ENCODE data around the gene AGR3.

AGR3 gene

DNA sequence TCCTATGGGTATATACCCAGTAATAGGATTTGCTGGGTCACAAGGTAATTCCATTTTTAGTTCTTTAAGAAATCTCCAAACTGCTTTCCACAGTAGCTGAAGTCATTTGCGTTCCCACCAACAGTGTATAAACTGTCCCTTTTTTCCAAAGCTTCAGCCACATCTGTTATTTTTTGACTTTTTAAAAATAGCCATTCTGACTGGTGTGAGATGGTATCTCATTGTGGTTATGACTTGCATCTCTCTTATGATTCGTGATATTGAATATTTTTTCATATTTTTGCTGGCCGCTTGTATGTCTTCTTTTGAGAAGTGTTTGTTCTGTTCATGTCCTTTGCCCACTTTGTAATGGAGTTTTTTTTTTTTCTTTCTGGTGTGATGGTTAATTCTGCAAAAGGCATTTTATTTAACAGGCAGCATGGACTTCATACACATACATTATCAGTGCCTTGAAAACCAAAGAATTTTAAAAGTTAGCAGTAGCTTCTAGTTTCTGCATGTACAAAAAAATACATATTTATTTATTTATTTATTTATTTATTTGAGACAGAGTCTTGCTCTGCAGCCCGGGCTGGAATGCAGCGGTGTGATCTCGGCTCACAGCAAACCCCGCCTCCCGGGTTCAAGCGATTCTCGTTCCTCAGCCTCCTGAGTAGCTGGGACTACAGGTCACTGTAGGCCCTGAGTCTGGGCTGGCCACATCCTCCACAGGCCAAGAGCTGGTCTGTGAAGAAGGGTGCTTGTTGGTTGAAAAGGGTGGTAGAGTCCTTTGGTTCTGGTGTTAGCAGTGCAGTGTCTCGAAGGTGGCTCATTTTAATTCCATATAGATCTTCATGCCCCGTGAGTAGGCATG is 32.3 kb downstream of the AGR3 start:
- H3K36me3 ChIP-seq (ENCODE audit: insufficient read depth, low read depth, low read length): no peaks in the 10 kb centered on the region
- H3K9me3 ChIP-seq (ENCODE audit: insufficient read depth, low read depth, low read length): no peaks in the 10 kb centered on the region
- H3K4me1 ChIP-seq (ENCODE audit: insufficient read depth, low read length): no peaks in the 10 kb centered on the region; the same call in 1 of the 2 replicates
- H3K27me3 ChIP-seq (ENCODE audit: insufficient read depth, low read length): no peaks in the 10 kb centered on the region
- H3K27ac ChIP-seq (ENCODE audit: low read length): no peak overlapping the region
- H3K4me3 ChIP-seq (ENCODE audit: low read length): no peak overlapping the region
- H3K9ac ChIP-seq (ENCODE audit: low read depth, low read length): no peak overlapping the region

DNA sequence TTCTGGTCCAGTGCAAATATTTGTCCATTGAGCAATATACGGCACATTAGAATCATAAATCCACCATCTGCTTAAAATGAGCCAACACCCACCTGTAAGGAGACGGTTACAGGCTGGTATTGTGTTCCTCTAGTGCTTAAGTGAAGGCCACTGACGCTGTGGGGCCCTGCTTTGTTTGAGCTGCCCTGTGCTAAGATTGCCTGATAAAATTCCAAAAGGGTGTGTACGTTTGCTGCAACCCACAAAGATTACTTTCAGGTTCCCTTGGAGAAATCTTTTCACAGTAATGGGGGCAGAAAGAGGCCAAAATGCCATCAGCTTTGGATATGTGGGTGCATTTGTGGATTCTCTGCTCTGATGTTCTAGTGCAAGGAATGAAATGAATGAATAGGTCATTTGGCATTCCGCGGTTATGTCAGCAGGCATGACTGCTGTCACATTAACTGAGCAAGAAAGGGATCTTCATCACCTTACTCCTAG is 34.4 kb downstream of the AGR3 start:
- no peaks in the 10 kb centered on the region; the same call in 1 of the 2 replicates for H3K4me1 ChIP-seq (ENCODE audit: insufficient read depth, low read length)
- no peak overlapping the region for H3K4me3 ChIP-seq (ENCODE audit: low read length)
- no peaks in the 10 kb centered on the region for H3K36me3 ChIP-seq (ENCODE audit: insufficient read depth, low read depth, low read length)
- H3K9ac ChIP-seq (ENCODE audit: low read depth, low read length): no peak overlapping the region
- no peak overlapping the region for H3K27ac ChIP-seq (ENCODE audit: low read length)
- no peaks in the 10 kb centered on the region for H3K27me3 ChIP-seq (ENCODE audit: insufficient read depth, low read length)
- no peaks in the 10 kb centered on the region for H3K9me3 ChIP-seq (ENCODE audit: insufficient read depth, low read depth, low read length)

DNA sequence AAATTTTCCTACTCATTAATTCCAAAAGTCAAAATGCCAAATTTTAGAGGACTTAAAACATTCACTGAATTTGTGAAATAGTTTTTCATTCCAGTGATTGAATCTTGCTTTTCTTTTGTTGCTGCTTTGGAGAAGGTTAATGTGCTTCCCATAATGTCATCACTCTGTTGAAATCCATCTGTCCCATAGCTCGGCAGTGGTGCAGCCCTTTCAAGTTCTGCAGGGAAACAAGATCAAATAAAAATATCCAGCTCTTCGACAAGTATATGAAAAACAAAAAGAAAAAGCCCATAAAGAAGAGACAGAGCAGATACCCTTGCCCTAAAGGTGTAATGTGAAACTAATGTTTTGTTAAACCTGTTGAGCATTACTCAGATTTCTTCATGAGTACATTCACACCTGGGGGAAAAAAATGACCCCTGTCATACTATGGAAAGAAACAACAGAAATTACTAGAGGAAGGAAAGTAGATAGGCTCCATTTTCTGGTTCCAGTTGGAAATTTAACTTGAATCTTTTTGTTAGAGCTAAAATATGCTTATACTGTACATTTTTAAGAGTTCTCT is 35.1 kb downstream of the AGR3 start:
- H3K27ac ChIP-seq (ENCODE audit: low read length): no peak overlapping the region
- H3K27me3 ChIP-seq (ENCODE audit: insufficient read depth, low read length): no peaks in the 10 kb centered on the region
- no peak overlapping the region for H3K4me3 ChIP-seq (ENCODE audit: low read length)
- H3K4me1 ChIP-seq (ENCODE audit: insufficient read depth, low read length): no peaks in the 10 kb centered on the region; the same call in 1 of the 2 replicates
- H3K9ac ChIP-seq (ENCODE audit: low read depth, low read length): no peak overlapping the region
- no peaks in the 10 kb centered on the region for H3K36me3 ChIP-seq (ENCODE audit: insufficient read depth, low read depth, low read length)
- H3K9me3 ChIP-seq (ENCODE audit: insufficient read depth, low read depth, low read length): no peaks in the 10 kb centered on the region

DNA sequence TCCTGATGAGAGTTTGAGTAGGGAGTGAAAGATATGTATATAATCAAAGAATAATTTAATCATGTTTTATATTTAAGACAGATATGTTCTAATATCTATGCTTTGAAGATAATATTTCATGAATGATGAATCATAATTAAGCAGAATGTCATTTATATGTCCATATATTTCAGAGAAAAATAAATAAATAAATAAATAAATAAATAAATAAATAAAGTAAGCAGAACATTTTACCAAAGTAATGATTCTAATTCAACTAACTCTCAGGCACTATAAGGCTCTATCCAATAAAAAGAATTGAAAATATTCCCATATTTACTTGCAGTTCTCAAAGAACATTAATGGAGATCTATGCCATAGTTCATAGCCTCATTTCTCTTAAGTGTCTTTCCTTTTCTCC is 36.0 kb downstream of the AGR3 start:
- Histone ChIP-seq H3K4me1 (ENCODE audit: insufficient read depth, low read length) (no peaks in the 10 kb centered on the region; the same call in 1 of the 2 replicates), H3K27ac (ENCODE audit: low read length) (no peak overlapping the region), H3K4me3 (ENCODE audit: low read length) (no peak overlapping the region), H3K9ac (ENCODE audit: low read depth, low read length) (no peak overlapping the region), H3K27me3 (ENCODE audit: insufficient read depth, low read length) (no peaks in the 10 kb centered on the region), H3K9me3 (ENCODE audit: insufficient read depth, low read depth, low read length) (no peaks in the 10 kb centered on the region), H3K36me3 (ENCODE audit: insufficient read depth, low read depth, low read length) (no peaks in the 10 kb centered on the region)

DNA sequence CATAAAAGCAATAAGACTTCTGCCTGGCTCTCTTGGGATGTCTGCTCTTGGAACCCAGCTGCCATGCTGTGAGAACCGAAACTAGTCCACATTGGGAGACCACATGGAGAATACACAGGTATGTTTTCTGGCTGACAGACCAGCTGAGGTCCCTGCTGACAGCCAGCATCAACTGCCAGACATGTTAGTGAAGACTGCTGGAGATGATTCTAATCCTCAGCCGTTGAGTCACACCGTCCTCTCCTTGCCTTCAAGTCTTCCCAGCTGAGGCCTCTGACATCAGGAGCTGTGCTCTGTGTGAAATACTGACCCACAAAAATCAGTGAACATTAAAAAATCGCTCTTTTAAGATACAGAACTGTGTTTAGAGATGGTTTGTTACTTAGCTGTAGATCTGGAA is 40.1 kb downstream of the AGR3 start:
- Histone ChIP-seq H3K36me3 (ENCODE audit: insufficient read depth, low read depth, low read length) (no peaks in the 10 kb centered on the region), H3K9me3 (ENCODE audit: insufficient read depth, low read depth, low read length) (no peaks in the 10 kb centered on the region), H3K4me3 (ENCODE audit: low read length) (no peak overlapping the region), H3K27ac (ENCODE audit: low read length) (no peak overlapping the region), H3K4me1 (ENCODE audit: insufficient read depth, low read length) (no peaks in the 10 kb centered on the region), H3K27me3 (ENCODE audit: insufficient read depth, low read length) (no peaks in the 10 kb centered on the region), H3K9ac (ENCODE audit: low read depth, low read length) (no peak overlapping the region)

DNA sequence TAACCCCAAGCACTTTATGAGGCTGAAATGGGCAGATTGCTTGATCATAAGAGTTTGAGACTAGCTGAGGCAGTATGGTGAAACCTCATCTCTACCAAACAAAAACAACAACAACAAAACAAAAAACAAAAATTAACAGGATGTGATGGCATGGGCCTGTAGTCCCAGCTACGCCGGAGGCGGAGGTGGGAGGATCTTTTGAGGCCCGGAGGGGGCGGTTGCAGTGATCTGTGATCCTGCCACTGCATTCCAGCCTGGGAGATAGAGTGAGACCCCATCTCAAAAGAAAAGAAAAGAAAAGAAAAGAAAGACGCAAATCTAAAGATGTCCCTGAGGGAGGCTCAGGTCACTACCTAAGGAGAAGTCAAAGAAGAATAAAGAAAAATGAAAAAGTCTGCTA is 41.7 kb downstream of the AGR3 start:
- H3K9me3 ChIP-seq (ENCODE audit: insufficient read depth, low read depth, low read length): no peaks in the 10 kb centered on the region
- no peak overlapping the region for H3K27ac ChIP-seq (ENCODE audit: low read length)
- H3K36me3 ChIP-seq (ENCODE audit: insufficient read depth, low read depth, low read length): no peaks in the 10 kb centered on the region
- H3K4me3 ChIP-seq (ENCODE audit: low read length): no peak overlapping the region
- no peaks in the 10 kb centered on the region for H3K27me3 ChIP-seq (ENCODE audit: insufficient read depth, low read length)
- no peaks in the 10 kb centered on the region for H3K4me1 ChIP-seq (ENCODE audit: insufficient read depth, low read length)
- no peak overlapping the region for H3K9ac ChIP-seq (ENCODE audit: low read depth, low read length)

DNA sequence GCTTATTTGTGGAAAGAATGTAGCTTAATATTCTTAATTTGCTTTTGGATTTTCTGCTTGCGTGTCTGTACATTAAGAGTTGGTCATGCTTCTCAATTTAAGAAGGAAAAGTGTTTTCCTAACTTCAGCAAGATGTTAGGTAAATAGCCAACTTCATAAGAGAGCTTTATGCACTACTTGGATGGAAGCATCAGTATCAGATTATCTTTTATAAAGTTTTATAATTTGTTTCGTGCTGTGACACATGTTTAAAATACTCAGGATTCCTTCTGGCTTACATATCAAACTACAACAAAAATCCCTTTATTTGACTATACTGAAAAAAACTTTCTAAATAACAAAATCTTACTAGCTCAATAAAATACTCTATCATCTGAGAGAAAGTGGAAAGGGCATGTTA is 42.1 kb downstream of the AGR3 start:
- Histone ChIP-seq H3K27ac (ENCODE audit: low read length) (no peak overlapping the region), H3K36me3 (ENCODE audit: insufficient read depth, low read depth, low read length) (no peaks in the 10 kb centered on the region), H3K4me3 (ENCODE audit: low read length) (no peak overlapping the region), H3K9me3 (ENCODE audit: insufficient read depth, low read depth, low read length) (no peaks in the 10 kb centered on the region), H3K4me1 (ENCODE audit: insufficient read depth, low read length) (no peaks in the 10 kb centered on the region), H3K27me3 (ENCODE audit: insufficient read depth, low read length) (no peaks in the 10 kb centered on the region), H3K9ac (ENCODE audit: low read depth, low read length) (no peak overlapping the region)

DNA sequence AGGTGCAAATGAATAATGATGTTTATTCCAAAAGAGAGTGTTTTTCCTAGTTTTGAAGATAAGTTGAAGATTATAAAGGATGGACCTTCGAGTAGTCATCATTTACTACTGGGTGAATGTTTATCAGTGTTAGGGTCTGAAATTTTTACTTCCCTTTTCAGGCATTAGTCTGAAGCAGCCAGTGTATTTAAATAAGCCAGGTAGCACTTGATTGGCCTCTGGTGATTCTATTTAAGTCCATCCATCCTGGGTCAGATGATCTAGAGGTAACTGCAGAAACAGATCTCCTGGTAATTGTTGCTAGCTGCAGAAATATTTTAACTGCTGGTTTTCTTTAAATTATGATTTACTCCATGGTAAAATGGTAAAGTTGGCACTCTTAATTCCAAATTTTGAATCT is 42.9 kb downstream of the AGR3 start:
- Histone ChIP-seq H3K9me3 (ENCODE audit: insufficient read depth, low read depth, low read length) (no peaks in the 10 kb centered on the region), H3K27me3 (ENCODE audit: insufficient read depth, low read length) (no peaks in the 10 kb centered on the region), H3K4me3 (ENCODE audit: low read length) (no peak overlapping the region), H3K9ac (ENCODE audit: low read depth, low read length) (no peak overlapping the region), H3K4me1 (ENCODE audit: insufficient read depth, low read length) (no peaks in the 10 kb centered on the region), H3K27ac (ENCODE audit: low read length) (no peak overlapping the region), H3K36me3 (ENCODE audit: insufficient read depth, low read depth, low read length) (no peaks in the 10 kb centered on the region)

DNA sequence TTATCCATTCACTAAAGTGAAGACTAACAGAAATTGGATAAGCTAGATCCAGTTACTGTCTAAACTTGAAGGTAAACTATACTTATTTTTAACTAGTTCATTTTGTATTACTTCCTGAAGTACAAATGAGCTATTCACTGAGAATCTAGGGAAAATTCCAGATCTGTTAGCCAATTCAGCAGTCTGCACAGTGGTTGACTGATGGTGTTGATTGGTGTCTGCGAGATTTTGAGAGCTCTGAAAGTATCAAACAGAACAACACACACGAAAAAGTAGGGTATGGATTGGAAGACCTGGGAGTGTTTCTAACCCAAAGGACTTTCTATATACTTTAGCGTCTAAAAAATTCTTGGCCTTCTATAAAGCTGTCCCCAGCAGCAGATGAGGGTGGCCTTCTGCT is 43.4 kb downstream of the AGR3 start:
- Histone ChIP-seq H3K9me3 (ENCODE audit: insufficient read depth, low read depth, low read length) (no peaks in the 10 kb centered on the region), H3K27me3 (ENCODE audit: insufficient read depth, low read length) (no peaks in the 10 kb centered on the region), H3K36me3 (ENCODE audit: insufficient read depth, low read depth, low read length) (no peaks in the 10 kb centered on the region), H3K4me1 (ENCODE audit: insufficient read depth, low read length) (no peaks in the 10 kb centered on the region), H3K4me3 (ENCODE audit: low read length) (no peak overlapping the region), H3K27ac (ENCODE audit: low read length) (no peak overlapping the region), H3K9ac (ENCODE audit: low read depth, low read length) (no peak overlapping the region)

DNA sequence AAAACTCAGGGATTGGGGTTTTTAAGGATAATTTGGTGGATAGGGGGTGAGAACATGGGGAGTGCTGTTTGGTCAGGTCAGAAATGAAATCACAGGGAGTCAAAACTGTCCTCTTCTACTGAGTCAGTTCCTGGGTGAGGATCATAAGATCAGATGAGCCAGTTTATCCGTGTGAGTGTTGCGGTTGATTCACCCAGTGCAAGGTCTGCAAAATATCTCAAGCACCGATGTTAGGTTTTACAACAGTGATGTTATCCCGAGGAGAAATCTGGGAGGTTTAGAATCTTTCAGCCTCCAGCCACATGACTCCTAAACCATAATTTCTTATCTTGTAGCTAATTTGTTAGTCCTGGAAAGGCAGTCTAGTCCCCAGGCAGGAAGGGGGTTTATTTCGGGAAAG is 45.3 kb downstream of the AGR3 start:
- H3K4me1 ChIP-seq (ENCODE audit: insufficient read depth, low read length): no peaks in the 10 kb centered on the region
- H3K27ac ChIP-seq (ENCODE audit: low read length): no peak overlapping the region
- H3K27me3 ChIP-seq (ENCODE audit: insufficient read depth, low read length): no peaks in the 10 kb centered on the region
- H3K9ac ChIP-seq (ENCODE audit: low read depth, low read length): no peak overlapping the region
- H3K9me3 ChIP-seq (ENCODE audit: insufficient read depth, low read depth, low read length): no peaks in the 10 kb centered on the region
- no peaks in the 10 kb centered on the region for H3K36me3 ChIP-seq (ENCODE audit: insufficient read depth, low read depth, low read length)
- H3K4me3 ChIP-seq (ENCODE audit: low read length): no peak overlapping the region

DNA sequence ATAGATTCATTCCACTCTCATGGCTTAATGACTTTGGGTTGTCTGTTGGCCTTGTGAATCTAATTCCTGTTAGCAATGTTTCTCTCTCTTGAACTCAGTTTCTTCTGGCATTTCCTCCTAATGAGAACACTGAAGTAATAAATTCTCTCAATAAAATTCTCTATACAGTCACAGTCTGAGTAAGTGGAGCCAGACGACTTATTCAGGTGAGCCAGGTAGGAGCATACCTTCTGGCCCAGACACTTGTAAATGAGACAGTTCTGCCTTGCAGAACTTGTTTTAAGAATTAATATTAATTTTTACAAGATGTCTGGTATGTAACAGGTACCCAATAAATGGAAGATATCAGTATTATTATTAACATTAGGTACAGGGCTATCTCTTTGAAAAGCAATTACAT is 48.4 kb downstream of the AGR3 start:
- Histone ChIP-seq H3K4me3 (ENCODE audit: low read length) (no peak overlapping the region), H3K27ac (ENCODE audit: low read length) (no peak overlapping the region), H3K27me3 (ENCODE audit: insufficient read depth, low read length) (no peaks in the 10 kb centered on the region), H3K9ac (ENCODE audit: low read depth, low read length) (no peak overlapping the region), H3K9me3 (ENCODE audit: insufficient read depth, low read depth, low read length) (no peaks in the 10 kb centered on the region), H3K4me1 (ENCODE audit: insufficient read depth, low read length) (no peaks in the 10 kb centered on the region), H3K36me3 (ENCODE audit: insufficient read depth, low read depth, low read length) (no peaks in the 10 kb centered on the region)

DNA sequence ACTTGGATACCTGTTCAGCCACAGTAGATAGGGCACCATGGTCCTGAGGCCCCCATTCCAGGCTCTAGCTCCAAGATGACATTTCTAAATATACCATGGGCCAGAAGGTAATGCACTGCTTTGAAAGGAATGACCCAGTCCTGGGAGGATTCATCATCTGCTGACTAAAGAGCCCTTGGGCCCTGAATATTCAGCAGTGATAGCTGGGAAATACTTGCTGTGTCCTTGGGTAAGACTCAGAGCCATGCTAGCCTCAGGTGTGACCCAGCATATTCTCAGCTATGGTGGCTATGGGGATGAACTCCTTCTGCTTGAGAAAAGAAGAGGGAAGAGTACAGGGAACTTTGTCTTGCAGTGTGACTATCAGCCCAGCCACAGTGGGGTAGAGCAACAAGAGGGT is 55.7 kb downstream of the AGR3 start:
- Histone ChIP-seq H3K27ac (ENCODE audit: low read length) (no peak overlapping the region), H3K4me3 (ENCODE audit: low read length) (no peak overlapping the region), H3K27me3 (ENCODE audit: insufficient read depth, low read length) (no peaks in the 10 kb centered on the region), H3K9ac (ENCODE audit: low read depth, low read length) (no peak overlapping the region), H3K36me3 (ENCODE audit: insufficient read depth, low read depth, low read length) (no peaks in the 10 kb centered on the region), H3K9me3 (ENCODE audit: insufficient read depth, low read depth, low read length) (no peaks in the 10 kb centered on the region), H3K4me1 (ENCODE audit: insufficient read depth, low read length) (no peaks in the 10 kb centered on the region)

Data from iPS-20b (cell line).